PC-3 (cell line): Measurements from ENCODE around the gene HLA-F.

ENCODE experiments used
- CTCF ChIP-seq: fragments of 300-600 bp; sonication (generic); conservative IDR thresholded peaks from 2 replicates; pipeline ENCODE4 v1.5.1; 2017; ENCODE audit warnings: antibody characterized with exemption, low read depth, mild to moderate bottlenecking, low read length
- EZH2 ChIP-seq: fragments of 300-600 bp; sonication (generic); IDR thresholded peaks from one replicate; pipeline ENCODE4 v1.6.1; 2017; ENCODE audit warnings: antibody characterized with exemption, mild to moderate bottlenecking, low read length; ENCODE audit not compliant: unreplicated experiment
- EZH2phosphoT487 ChIP-seq: fragments of 300-600 bp; sonication (generic); IDR thresholded peaks from 2 replicates; pipeline ENCODE4 v1.6.1; 2018; ENCODE audit warnings: mild to moderate bottlenecking, antibody characterized with exemption, low read length, borderline replicate concordance

- TF ChIP-seq CTCF (no peak), EZH2 (no peak), EZH2phosphoT487 (no peak)
Observed at GRCh38 chr6:29760328-29760727, 37.1 kb downstream of the HLA-F start.
